HG03457 (cell line): ENCODE measurements around the gene ASS1.

ENCODE experiments used
- ATAC-seq: cut with Tn5 transposase; IDR thresholded peaks from one replicate; pipeline ENCODE4 v1.9.1; 2021; ENCODE audit warnings: moderate number of reproducible peaks; ENCODE audit not compliant: unreplicated experiment

The ASS1 gene

GRCh38 chr9:130491830-130492482 lies 47.2 kb downstream of the ASS1 start:
- no peak for ATAC-seq

- ATAC-seq: no peak
These were observed 48.3 kb downstream of the ASS1 start for GRCh38 chr9:130493021-130493420.

GRCh38 chr9:130493476-130493875 lies 48.7 kb downstream of the ASS1 start:
- no peak for ATAC-seq

- ATAC-seq: no peak
These were observed 50.3 kb downstream of the ASS1 start for GRCh38 chr9:130495067-130495466.

GRCh38 chr9:130497139-130497538 lies 52.4 kb downstream of the ASS1 start:
- ATAC-seq: no peak

- no peak for ATAC-seq
These were observed 53.6 kb downstream of the ASS1 start for GRCh38 chr9:130498298-130498917.

- ATAC-seq: no peak
These were observed 54.3 kb downstream of the ASS1 start for GRCh38 chr9:130498918-130499698.

GRCh38 chr9:130499804-130500263 lies 55.1 kb downstream of the ASS1 start:
- ATAC-seq: no peak

GRCh38 chr9:130500340-130501180 lies 55.8 kb downstream of the ASS1 start:
- ATAC-seq: no peak

GRCh38 chr9:130501639-130502038 lies 56.9 kb downstream of the ASS1 start:
- no peak for ATAC-seq

GRCh38 chr9:130508218-130508617 lies 63.5 kb downstream of the ASS1 start:
- no peak for ATAC-seq

GRCh38 chr9:130512199-130512598 lies 67.4 kb downstream of the ASS1 start:
- ATAC-seq: no peak

- no peak for ATAC-seq
These were observed 68.3 kb downstream of the ASS1 start for GRCh38 chr9:130513078-130513477.

- ATAC-seq: no peak
These were observed 73.5 kb downstream of the ASS1 start for GRCh38 chr9:130518233-130518632.

- no peak for ATAC-seq
These were observed 74.4 kb downstream of the ASS1 start for GRCh38 chr9:130518943-130519799.

GRCh38 chr9:130519927-130520326 lies 75.2 kb downstream of the ASS1 start:
- ATAC-seq: no peak

- ATAC-seq: no peak
These were observed 77.0 kb downstream of the ASS1 start for GRCh38 chr9:130521715-130522114.

GRCh38 chr9:130522233-130522808 lies 77.6 kb downstream of the ASS1 start:
- no peak for ATAC-seq

GRCh38 chr9:130523921-130524320 lies 79.2 kb downstream of the ASS1 start:
- ATAC-seq: no peak
